ENCODE results near the gene PNKP. TPM values are rescaled to one million over a fixed set of nuclear protein-coding genes. Genes with fewer than 3 reads are reported as not detected.

The PNKP gene
- total RNA-seq, 1 experiment from 2014 or later, result 90.3 TPM

GRCh38 chr19:49863254-49863934 is 4.0 kb downstream of the PNKP start:
- TF ChIP-seq CTCF (IDR thresholded peaks at IDR 0.05; ENCODE audit: unreplicated experiment), result no peak
- CTCF ChIA-PET, result interaction anchor here (0.7 to 1.1 kb wide), 4 partner anchors 15 to 1382 kb away, joined by 3 to 5 read pairs (median 3); no protein-coding TSS in a partner anchor
- no peak overlapping the region for H3K27ac Mint-ChIP-seq (ENCODE audit: low read depth, unreplicated experiment)

GRCh38 chr19:49862391-49863253 is 4.8 kb downstream of the PNKP start:
- intact Hi-C loops (cut with micrococcal nuclease), result no loop called here
- no peak for TF ChIP-seq CTCF (IDR thresholded peaks at IDR 0.05; ENCODE audit: unreplicated experiment)
- ChIA-PET CTCF (interaction anchor here (0.7 kb wide), 2 partner anchors 85 to 274 kb away, joined by 3 to 5 read pairs; no protein-coding TSS in a partner anchor), POLR2A (interaction anchor here (1.0 to 1.5 kb wide), 2 partner anchors 12 to 292 kb away, joined by 3 to 7 read pairs; partner anchors contain the start of gene PTOV1)
- DNase-seq (ENCODE audit: unreplicated experiment), result no peak
- peaks cover 5% of the 10 kb centered on the region for H3K4me1 Mint-ChIP-seq (ENCODE audit: insufficient read depth, unreplicated experiment)
- H3K4me3 Mint-ChIP-seq (ENCODE audit: unreplicated experiment), result no peak overlapping the region
- no peaks in the 10 kb centered on the region for H3K9me3 Mint-ChIP-seq (ENCODE audit: unreplicated experiment)
- H3K36me3 Mint-ChIP-seq (ENCODE audit: insufficient read depth, unreplicated experiment), result peaks cover 79% of the 10 kb centered on the region
- BruUV-seq (replicated peaks), result no TSS peak
- no peaks in the 10 kb centered on the region for H3K27me3 Mint-ChIP-seq (ENCODE audit: insufficient read depth, unreplicated experiment)
- no peak overlapping the region for H3K27ac Mint-ChIP-seq (ENCODE audit: low read depth, unreplicated experiment)

More at GRCh38 chr19:49863254-49863934, 4.0 kb downstream of the PNKP start:
- no peaks in the 10 kb centered on the region for H3K27me3 Mint-ChIP-seq (ENCODE audit: insufficient read depth, unreplicated experiment)
- no peaks in the 10 kb centered on the region for H3K9me3 Mint-ChIP-seq (ENCODE audit: unreplicated experiment)
- POLR2A ChIA-PET, result interaction anchor here (0.6 to 6.7 kb wide), 6 partner anchors 11 to 293 kb away, joined by 3 to 78 read pairs (median 6); partner anchors contain the start of genes AKT1S1, PTOV1 and TBC1D17
- H3K36me3 Mint-ChIP-seq (ENCODE audit: insufficient read depth, unreplicated experiment), result peaks cover 74% of the 10 kb centered on the region
- no peak overlapping the region for H3K4me3 Mint-ChIP-seq (ENCODE audit: unreplicated experiment)
- DNase-seq (ENCODE audit: unreplicated experiment), result no peak
- peaks cover 5% of the 10 kb centered on the region for H3K4me1 Mint-ChIP-seq (ENCODE audit: insufficient read depth, unreplicated experiment)
- BruUV-seq (replicated peaks), result no TSS peak
- intact Hi-C loops (cut with micrococcal nuclease), result no loop called here

- Mint-ChIP-seq H3K9me3 (ENCODE audit: unreplicated experiment) (no peaks in the 10 kb centered on the region), H3K4me3 (ENCODE audit: unreplicated experiment) (no peak overlapping the region), H3K36me3 (ENCODE audit: insufficient read depth, unreplicated experiment) (peaks cover 82% of the 10 kb centered on the region), H3K4me1 (ENCODE audit: insufficient read depth, unreplicated experiment) (peaks cover 2% of the 10 kb centered on the region), H3K27ac (ENCODE audit: low read depth, unreplicated experiment) (no peak overlapping the region), H3K27me3 (ENCODE audit: insufficient read depth, unreplicated experiment) (no peaks in the 10 kb centered on the region)
- intact Hi-C loops (cut with micrococcal nuclease), result no loop called here
- BruUV-seq (replicated peaks), result no TSS peak
- DNase-seq (ENCODE audit: unreplicated experiment), result no peak
- POLR2A ChIA-PET, result interaction anchor here (1.3 kb wide), 1 partner anchor 10 kb away, joined by 4 read pairs; no protein-coding TSS in a partner anchor
- CTCF ChIA-PET, result no interaction called here
- TF ChIP-seq CTCF (IDR thresholded peaks at IDR 0.05; ENCODE audit: unreplicated experiment), result no peak
These were observed 5.6 kb downstream of the PNKP start for GRCh38 chr19:49861541-49862378.
